GM18861 (cell line): ENCODE results near the gene IKZF1.

Experiments
- ATAC-seq: cut with Tn5 transposase; IDR thresholded peaks from one replicate; pipeline ENCODE4 v1.9.1; 2021; ENCODE audit not compliant: unreplicated experiment

Gene IKZF1

GRCh38 chr7:50282813-50283605 is 21.5 kb upstream of the IKZF1 start:
- no peak for ATAC-seq

GRCh38 chr7:50283731-50284130 is 20.8 kb upstream of the IKZF1 start:
- ATAC-seq: no peak

- no peak for ATAC-seq
Measured at GRCh38 chr7:50284296-50284695, 20.2 kb upstream of the IKZF1 start.

- ATAC-seq: no peak
Measured at GRCh38 chr7:50285269-50285668, 19.2 kb upstream of the IKZF1 start.

GRCh38 chr7:50287129-50287528 is 17.4 kb upstream of the IKZF1 start:
- no peak for ATAC-seq

GRCh38 chr7:50292165-50292757 is 12.3 kb upstream of the IKZF1 start:
- ATAC-seq: no peak

GRCh38 chr7:50292763-50293162 is 11.8 kb upstream of the IKZF1 start:
- no peak for ATAC-seq

- peak; percentile 73 for ATAC-seq
Measured at GRCh38 chr7:50293509-50294179, 10.9 kb upstream of the IKZF1 start.

GRCh38 chr7:50295133-50295532 is 9.4 kb upstream of the IKZF1 start:
- ATAC-seq: no peak

- no peak for ATAC-seq
Measured at GRCh38 chr7:50296799-50297198, 7.7 kb upstream of the IKZF1 start.

- ATAC-seq: no peak
Measured at GRCh38 chr7:50298811-50299562, 5.5 kb upstream of the IKZF1 start.

- ATAC-seq: no peak
Measured at GRCh38 chr7:50300336-50300735, 4.2 kb upstream of the IKZF1 start.

GRCh38 chr7:50302486-50303334 is 1.8 kb upstream of the IKZF1 start:
- no peak for ATAC-seq

- peak; percentile 20 for ATAC-seq
Measured at GRCh38 chr7:50303335-50304128, 984 bp upstream of the IKZF1 start.

GRCh38 chr7:50304911-50305582 is 531 bp downstream of the IKZF1 start:
- ATAC-seq: peak; percentile 30

- ATAC-seq: no peak
Measured at GRCh38 chr7:50305583-50306493, 1.3 kb downstream of the IKZF1 start.

- no peak for ATAC-seq
Measured at GRCh38 chr7:50306494-50307367, 2.2 kb downstream of the IKZF1 start.
